RCC 7860 (cell line): ENCODE measurements around the gene AGAP1.

ENCODE experiments used
- DNase-seq: peaks from one replicate; pipeline ENCODE4 v3.0.0-alpha.2; 2015; ENCODE audit warnings: low spot score
- FAIRE-seq: peaks from 2 replicates; lab custom pipeline; 2012; peaks lifted over from hg19 to GRCh38; lab: Jason Lieb, UNC

Gene AGAP1

DNA sequence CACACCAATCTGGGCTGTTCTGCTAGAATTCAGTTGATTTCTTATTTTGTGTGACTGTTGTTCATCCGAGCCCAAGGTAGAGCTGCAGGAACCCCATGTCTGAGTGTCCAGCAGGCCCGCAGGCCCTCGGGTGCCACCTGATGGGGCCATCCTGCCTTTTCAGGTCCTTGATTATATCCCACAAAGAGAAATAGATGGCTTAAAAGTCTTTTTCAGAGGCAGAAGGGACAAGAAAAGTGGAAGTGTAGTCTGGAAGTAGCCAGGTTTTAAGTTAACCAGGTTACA, 52.2 kb downstream of the AGAP1 start:
- FAIRE-seq = no peak
- DNase-seq = no peak

DNA sequence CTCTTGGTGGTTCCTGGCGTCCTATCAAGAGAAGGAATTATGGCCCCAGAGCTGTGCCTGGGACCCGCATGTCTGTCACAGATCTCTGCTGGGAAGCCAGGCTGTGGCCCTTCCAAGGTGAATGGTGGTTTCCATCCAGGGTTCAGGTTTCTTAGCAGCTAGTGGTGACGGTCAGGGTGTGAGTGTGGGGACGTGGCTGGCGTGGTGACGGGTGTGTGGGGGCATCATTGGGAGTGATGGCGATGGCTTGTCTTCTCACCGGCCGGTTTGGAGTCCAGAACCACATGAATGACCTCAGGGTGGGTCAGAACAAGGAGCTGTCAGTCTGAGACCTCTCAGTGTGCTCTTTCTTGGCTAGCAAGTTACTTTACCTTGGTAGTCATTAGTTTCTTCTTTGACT, 52.6 kb downstream of the AGAP1 start:
- DNase-seq (no peak), FAIRE-seq (no peak)

DNA sequence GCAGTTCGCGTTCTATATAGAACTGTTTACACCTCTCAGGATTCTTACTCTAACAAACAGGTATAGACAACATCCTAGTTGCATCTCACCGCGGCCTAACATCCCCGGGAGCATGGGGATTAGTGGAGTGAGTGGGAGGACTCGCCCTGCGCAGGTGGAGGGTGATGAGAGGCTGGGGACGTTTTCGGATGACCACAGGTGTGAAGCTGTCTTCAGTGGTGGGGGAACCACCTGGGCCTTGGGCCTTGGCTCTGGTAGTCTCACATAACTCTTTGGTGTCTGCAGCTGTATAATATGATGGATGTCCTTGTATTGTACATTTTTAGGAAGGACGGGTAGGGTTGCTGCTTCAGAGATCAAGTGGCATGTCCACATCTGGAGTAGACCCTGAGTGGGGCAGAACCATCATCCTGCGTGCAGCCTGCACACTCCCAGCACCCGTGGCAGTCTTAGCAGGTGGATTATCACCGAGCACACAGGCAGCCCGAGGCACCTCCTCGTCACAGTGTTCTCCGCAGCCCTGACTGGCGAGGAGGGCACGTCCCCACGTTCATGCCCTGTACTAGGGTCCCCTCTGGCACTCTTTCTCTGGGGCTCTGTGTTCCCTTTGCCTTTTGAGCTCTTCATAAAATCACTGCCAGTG, 56.0 kb downstream of the AGAP1 start:
- DNase-seq = no peak
- FAIRE-seq = no peak

DNA sequence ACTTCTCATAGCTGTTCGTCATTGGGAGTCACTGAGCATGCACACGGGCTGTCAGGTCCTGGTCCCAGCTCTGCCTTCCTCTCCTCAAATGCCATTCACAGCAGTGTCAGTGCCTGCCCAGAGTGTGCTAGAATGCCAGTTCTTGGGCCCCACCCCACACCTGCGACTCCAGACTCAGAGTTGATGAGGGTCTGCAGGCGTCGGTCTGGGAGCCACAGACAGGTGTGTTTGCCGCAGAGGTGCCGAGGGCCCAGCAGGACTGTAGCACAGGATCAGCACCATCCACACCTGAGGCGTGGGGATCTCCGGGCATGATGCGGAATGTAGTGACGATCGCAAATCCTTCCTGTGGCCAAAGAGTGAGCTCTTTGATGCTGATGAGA, 56.5 kb downstream of the AGAP1 start:
- DNase-seq (no peak), FAIRE-seq (no peak)

DNA sequence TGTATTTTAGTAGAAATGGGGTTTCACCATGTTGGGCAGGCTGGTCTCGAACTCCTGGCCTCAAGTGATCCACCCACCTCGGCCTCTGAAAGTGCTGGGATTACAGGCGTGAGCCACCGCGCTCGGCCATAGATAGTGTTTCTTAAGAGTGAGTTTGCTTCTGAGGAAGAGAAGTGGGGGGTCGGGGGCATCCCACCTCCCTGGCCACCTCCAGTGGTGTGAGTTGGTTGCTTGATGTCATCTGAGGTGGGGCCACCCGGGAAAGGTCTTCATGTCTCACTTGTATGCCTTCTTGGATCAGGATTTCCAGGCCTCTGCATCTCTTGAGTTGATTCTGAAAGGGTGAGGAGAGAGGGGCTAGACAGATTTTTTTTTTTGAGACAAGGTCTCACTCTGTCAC, 57.1 kb downstream of the AGAP1 start:
- no peak for FAIRE-seq
- DNase-seq = no peak

DNA sequence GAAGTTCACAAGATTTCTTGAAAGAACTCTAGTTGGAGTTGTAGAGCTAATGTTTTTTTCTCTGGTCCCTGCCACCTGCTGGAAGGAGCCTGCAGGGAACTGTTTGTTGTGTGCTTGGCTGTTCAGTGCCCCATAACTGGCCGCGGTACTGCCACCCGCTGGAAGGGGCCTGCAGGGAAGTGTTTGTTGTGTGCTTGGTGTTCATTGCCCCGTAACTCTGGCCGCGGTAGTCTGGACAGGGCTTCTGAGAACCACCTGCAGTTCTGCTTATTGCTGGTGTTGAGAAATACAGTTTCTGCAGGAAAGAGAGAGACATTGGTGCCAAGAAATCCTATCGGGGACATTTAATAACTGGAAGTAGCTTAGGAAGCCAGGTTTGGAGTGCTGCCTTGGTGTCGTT, 58.1 kb downstream of the AGAP1 start:
- DNase-seq = peak; percentile 41
- no peak for FAIRE-seq

DNA sequence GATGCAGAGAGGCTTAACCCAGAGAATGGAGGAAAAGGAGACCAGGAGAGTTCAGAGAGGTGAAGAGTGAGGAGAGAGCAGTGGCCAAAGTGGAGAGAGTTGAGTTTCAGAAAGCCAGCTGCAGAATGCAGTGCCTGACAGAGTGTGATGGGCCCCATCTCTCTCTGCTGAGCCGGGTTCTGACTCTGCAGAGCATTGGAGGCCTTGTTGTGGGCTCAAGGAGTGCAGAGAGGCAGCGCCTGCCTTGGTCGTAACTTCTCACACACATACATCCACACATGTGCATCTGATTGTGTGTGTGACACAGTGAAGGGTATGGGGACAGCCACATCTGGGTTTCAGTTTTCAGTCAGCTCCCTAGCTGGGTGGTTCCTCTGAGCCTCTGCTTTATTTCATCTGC, 58.8 kb downstream of the AGAP1 start:
- DNase-seq (no peak), FAIRE-seq (no peak)

DNA sequence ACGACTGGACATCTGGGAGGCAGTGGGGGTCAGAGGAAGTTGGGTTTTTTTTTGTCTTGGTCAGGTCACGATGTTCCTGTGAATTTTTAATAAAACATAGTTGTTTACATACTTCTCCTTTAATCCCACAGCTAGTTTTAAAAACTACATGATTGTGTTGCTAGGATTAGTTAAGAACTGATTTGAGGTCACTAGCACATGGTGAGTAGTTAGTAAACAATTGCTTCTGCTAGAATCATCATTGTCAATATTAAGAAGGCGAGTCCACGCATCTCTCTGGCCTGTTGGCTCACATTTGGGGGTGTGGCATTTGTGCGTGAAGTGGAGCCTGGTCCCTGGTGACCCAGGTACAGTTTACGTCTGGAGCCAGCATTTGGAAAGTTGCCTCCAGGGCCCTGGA, 59.4 kb downstream of the AGAP1 start:
- DNase-seq (no peak), FAIRE-seq (no peak)

DNA sequence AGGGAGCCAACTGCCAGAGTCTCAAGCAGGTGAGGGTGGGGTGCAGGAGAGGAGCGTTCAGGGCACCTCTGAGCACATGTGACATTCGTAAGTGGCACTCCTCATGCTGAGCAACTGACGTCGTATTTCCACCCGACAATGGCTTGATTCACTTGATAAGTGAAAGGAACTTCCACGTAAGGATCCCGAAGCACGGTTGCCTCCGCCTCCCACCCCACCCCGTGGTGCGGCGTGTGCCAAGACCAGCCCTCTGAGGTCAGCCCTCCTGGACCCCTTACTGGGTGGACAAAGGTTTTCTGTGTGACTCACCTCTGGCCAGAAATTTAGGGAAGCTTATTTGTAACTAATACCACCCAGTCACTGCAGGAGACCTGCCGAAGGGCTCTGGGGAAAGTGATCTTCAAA, 59.9 kb downstream of the AGAP1 start:
- FAIRE-seq = no peak
- DNase-seq = no peak

DNA sequence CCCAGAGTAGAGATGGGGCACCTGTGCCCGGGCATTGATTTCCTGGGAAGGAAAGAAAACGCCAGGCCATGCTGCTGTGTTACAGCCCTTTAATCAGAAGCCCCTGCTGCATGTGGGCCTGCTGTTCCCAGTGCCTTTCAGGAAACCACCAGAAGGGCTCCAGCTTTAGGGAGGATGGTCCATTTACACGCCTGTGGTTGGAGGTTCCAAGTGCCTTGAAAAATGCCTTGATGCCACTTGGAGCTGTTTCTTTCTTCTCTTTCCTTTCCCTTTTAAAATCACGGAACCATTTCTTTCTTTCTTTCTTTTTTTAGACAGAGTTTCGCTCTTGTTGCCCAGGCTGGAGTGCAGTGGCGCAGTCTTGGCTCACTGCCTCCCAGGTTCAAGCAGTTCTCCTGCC, 60.5 kb downstream of the AGAP1 start:
- FAIRE-seq (no peak), DNase-seq (no peak)

DNA sequence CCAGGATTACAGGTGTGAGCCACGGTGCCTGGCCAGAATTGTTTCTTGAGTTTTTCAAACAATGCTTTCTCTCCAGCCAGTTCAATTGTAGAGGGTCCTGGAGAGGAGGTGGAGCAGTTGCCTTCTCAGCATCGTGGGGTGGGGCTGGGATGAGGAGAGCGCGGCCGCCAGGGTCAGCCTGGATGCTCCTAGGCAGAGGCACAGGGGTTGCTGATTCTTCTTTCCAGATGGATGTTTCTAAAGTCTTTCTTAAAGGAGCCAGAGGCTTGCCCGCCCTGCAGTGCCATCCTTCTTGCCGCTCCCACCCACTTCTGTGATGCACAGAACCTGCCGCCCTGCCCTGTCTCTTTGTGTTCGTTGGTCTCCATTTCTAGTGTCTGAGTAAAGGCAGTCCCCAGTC, 61.1 kb downstream of the AGAP1 start:
- FAIRE-seq = no peak
- DNase-seq = no peak

DNA sequence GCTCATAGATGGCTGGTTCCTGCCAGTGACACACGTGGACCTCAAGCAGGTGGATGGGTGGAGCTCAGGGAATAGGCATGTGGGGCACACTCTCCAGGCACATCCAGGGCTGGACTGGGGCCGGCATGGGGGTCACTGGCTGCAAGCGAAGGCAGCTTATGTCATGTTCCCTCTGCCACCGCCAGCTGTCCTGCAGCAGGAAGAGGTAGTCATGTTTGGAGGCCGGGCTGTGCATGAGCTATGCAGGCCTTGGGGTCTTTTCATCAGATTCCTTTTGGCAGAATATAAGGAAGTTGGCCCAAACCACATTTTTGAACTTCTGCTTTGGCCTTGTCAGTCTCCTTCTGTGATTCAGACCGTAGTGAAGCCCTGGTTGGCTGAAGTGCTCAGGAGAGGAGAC, 61.5 kb downstream of the AGAP1 start:
- DNase-seq (no peak), FAIRE-seq (no peak)

DNA sequence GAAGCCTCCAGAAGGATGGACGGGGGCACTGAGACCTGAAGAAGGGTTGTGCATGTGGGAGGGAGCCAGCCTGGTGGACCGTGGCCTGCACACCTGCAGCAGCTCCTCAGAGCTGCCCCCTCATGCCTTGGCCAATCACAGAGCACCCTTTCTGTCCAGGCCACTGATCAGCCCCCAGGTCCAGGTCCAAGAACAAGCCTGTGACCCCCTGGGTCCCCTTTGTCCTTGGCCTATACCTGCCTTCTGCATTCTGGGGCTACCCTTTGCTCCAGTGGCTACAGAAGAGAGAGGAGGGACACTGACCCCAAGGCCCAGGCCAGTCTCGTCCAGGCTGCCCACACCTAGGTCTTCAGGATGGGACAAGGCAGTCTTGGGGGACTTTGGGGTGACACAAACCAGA, 62.2 kb downstream of the AGAP1 start:
- FAIRE-seq (no peak), DNase-seq (no peak)

DNA sequence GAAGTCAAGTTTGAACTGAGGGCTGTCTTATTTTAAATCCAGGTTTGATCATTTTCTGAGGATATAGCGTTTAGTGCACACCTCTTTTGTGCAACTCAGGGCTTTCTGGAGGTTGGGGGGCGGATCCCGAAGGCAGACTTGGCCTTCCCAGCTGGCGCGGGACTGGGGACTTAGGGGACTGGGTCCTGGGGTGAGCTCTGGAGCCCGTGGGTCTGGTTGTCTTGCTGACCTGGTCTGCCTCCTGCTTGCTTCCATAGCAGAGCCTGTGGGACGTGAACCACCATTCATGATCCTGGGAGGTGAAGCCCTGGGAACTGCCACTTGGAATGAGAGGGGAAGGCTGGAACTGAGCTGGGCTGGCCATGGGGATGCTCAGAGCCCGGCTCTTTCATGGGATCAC, 63.1 kb downstream of the AGAP1 start:
- no peak for FAIRE-seq
- DNase-seq = no peak

DNA sequence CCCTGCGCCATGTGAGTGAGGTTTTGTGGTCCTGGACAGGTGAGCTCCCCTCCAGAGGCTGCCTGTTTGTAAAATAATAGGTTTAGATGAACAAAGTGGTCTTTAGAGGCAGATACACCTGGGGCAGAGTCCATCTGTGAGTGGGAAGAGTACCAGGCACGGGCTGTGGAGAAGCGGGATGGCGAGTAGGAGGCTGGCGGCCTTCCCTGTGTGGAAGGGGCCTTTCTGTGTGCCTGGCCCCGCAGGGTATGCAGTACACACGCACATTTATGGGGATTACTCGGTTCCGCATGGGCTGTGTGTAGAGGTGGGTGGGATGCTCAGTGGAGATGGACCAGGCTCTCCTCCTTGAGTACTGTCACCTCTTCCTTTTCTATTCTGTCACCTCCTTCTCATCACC, 64.1 kb downstream of the AGAP1 start:
- DNase-seq = no peak
- FAIRE-seq = no peak

DNA sequence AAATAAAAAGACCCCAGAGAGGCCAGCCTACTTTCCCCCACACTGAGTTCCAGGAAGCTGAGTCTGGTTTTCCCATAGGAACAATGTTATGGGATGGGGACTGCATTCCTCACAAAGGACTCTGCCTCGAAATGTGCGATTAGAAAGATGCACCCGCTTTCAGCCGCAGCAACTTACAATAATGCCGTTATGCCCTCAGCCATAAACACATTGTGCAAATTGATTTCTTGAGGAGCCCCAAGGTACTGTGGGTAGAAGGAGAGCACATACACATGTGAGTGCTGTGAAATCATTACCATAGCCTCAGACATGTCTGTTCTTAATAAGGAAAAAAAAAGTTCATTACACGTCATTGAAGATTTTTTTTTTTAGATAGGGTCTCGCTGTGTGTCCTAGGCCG, 64.7 kb downstream of the AGAP1 start:
- DNase-seq (no peak), FAIRE-seq (no peak)

DNA sequence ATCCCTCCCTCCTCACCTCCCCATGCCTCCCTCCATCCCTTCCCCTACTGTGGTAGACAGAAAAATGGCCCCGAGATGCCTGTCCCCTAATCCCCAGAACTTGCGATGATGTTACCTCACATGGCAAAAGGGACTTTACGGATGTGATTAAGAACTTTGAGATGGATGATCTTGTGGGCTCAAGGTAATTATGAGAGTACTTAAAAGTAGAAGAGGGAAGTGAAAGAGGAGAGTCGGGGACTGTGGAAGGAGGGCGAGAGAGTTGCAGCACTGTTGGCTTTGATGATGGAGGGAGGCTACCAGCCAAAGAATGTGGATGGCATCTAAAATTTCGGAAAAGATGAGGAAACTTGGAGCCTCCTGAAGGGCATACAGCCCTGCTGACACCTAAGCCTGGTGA, 66.5 kb downstream of the AGAP1 start:
- DNase-seq = no peak
- no peak for FAIRE-seq

DNA sequence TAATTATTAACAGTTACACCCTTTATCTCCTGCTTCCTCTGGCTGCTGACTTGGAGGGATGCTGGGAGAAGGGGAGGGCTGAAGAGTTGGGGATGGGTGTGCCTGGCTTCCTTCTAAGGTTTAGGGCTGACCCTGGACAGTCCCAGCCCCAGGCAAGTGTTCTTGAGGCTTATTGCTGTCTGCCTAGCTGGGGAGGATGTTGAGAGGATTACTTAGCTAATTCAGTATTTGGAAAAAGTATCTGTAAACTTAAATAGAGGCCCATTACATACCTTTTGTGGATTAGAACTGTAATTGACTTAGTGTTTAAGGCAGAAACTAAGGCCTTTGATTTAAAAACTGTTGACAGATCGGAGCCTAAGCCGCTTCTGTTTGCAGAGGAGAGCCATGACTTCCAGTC, 67.6 kb downstream of the AGAP1 start:
- no peak for DNase-seq
- FAIRE-seq = no peak

DNA sequence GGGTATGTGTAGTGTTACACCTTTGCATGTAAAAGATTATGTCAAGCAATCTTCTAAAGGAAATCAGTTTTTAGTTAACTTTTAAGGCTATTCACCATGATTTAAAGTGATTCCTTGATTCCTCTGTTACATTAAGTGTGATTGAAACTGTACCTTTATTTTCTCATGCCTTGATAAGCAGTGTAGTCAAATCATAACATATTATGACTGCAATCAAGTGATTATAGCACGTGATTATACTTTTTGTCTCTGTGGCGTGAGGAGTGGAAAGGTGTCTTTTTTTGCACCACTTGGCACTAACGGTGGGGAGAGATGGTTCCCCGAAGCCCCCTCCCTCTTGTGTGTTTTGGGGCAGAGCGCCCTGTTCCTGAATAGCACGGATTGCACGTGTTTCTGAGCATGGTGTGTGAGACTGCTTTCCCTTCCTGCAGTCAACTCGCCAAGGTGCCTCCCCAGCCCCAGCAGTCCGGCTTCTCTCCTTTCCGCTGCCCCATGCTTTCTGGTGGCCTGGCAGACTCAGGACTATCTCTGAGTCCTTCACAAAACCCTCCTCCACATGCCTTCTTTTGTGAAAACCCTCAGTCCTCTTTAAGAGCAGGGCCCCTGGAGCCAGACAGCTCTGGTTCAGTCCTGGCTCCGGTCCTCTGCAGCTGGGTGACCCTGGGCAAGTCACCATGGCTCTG, 68.4 kb downstream of the AGAP1 start:
- DNase-seq (no peak), FAIRE-seq (no peak)

DNA sequence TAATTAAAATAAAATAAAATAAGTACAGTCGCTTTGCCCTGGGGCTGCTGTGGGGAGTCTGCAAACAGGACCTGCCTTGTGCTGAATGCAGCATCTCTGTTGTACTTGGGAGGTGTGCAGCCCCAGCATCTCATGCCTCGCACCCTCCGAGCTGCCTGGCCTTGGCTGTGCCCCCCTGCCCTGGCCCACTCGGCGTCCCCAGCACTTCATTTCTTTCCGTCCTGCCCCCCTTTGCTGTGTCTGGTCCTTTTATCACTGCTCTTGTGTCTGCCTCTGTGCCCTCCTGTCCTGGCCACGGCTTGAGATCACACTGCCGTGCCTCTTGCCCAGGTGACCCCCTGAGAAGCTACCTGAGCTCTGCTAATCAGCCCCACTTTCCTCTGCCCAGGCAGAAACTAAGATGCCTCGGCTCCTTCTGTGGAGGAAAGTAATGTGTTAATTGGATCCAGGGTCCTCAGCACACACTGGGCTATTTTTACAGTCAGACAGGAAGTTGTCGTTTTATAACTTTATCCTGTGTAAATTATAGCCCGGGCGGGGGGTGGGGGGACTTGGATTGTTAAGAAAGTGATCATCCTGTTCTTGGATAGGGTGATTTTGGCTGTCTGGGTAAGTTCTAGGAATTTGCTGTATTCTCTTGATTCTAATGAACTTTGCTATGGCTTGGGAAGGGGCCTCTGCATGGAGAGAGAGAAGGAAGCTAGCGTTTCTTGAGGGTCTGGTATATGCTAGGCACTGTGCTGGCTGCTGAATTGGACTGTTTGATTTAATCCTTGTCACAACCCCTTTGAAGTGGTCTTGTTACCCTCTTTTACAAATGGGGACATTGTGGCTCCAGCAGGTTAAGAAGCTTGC, 69.4 kb downstream of the AGAP1 start:
- no peak for FAIRE-seq
- DNase-seq = no peak

DNA sequence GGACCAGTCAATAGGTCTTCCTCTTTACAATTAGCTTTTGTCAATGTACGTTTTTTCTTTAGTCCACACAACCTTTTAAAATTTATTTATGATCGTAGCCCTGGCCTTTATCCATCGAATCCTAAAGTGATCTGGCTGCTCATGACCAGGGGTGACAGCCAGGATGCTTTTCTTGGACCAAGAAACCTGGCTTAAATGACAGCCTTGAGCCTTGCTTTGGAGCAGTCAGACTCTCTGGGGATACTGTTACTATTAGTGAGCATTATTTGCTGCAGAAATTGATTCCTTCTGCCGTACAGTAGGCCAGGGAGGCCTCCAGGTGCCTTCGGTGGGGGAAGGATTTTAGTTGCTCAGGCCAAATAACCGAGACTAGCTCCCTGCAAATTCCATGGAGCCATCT, 70.2 kb downstream of the AGAP1 start:
- FAIRE-seq (no peak), DNase-seq (no peak)

DNA sequence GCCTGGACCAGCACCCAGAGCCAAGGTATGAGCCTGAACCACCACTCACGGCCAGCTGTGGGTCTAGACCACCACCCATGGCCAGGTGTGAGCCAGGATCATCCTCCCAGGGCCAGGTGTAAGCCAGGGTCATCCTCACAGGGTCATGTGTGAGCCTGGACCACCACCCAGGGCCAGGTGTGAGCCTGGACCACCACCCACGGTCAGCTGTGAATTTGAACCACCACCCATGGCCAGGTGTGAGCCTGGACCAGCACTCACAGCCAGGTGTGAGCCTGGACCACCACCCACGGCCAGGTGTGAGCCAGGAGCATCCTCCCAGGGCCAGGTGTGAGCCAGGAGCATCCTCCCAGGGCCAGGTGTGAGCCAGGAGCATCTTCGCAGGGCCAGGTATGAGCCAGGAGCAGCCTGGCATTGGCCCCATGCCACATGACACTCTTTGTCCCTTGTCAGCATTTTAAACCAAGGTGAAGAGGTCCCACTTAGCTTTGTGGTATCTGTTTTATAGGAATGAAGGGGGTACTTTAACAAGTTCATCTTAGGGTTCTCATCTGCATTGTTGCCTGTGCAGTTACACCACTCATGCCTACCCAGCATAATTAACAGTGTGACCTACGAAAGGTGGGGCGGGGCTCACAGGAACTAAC, 71.2 kb downstream of the AGAP1 start:
- FAIRE-seq (no peak), DNase-seq (no peak)
